ENCODE measurements around the gene ACSF2.

DNA sequence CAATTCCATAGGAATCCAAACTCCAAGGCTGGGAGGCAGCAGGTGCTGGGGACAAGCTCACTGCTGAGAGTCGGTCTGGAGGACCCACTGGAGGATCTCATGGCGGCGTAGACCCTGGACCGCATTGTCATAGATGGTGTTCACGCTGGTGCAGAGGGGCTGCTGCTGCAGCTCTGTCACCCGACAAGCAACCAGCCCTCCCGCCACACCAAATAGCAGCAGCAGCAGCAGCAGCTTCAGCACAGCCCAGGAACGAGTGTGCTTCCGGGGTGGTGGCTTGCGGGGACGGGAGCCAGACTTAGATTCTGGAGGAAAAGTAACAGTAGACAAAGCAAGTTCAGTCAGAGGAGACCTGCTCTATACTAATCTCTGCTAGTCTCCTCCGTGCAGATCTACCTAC lies 43.1 kb upstream of the ACSF2 start:
- TF ChIP-seq EZH2 (IDR thresholded peaks at IDR 0.05; ENCODE audit: borderline replicate concordance, low read depth, low read length, severe bottlenecking): no peak
- TF ChIP-seq CTCF (IDR thresholded peaks at IDR 0.05; ENCODE audit: borderline replicate concordance, extremely low read depth, low read length, poor library complexity, severe bottlenecking): no peak
